GM18499 (cell line): ENCODE data around the gene TFCP2L1.

ENCODE experiments used
- ATAC-seq: cut with Tn5 transposase; IDR thresholded peaks from one replicate; pipeline ENCODE4 v1.9.1; 2021; ENCODE audit warnings: moderate number of reproducible peaks; ENCODE audit not compliant: insufficient read depth, unreplicated experiment

TFCP2L1 gene

GRCh38 chr2:121245120-121245820 is 39.7 kb downstream of the TFCP2L1 start:
- ATAC-seq, result no peak

- ATAC-seq, result no peak
Measured at GRCh38 chr2:121244616-121245015, 40.4 kb downstream of the TFCP2L1 start.

GRCh38 chr2:121243821-121244460 is 41.1 kb downstream of the TFCP2L1 start:
- no peak for ATAC-seq

GRCh38 chr2:121242976-121243375 is 42.0 kb downstream of the TFCP2L1 start:
- no peak for ATAC-seq

GRCh38 chr2:121242175-121242875 is 42.7 kb downstream of the TFCP2L1 start:
- ATAC-seq, result no peak

GRCh38 chr2:121241466-121241865 is 43.5 kb downstream of the TFCP2L1 start:
- no peak for ATAC-seq

- ATAC-seq, result no peak
Measured at GRCh38 chr2:121240436-121240835, 44.6 kb downstream of the TFCP2L1 start.

- ATAC-seq, result no peak
Measured at GRCh38 chr2:121239969-121240368, 45.0 kb downstream of the TFCP2L1 start.

GRCh38 chr2:121239471-121239870 is 45.5 kb downstream of the TFCP2L1 start:
- ATAC-seq, result no peak

GRCh38 chr2:121238828-121239227 is 46.2 kb downstream of the TFCP2L1 start:
- no peak for ATAC-seq

- no peak for ATAC-seq
Measured at GRCh38 chr2:121237980-121238665, 46.9 kb downstream of the TFCP2L1 start.

GRCh38 chr2:121237336-121237979 is 47.5 kb downstream of the TFCP2L1 start:
- no peak for ATAC-seq

DNA sequence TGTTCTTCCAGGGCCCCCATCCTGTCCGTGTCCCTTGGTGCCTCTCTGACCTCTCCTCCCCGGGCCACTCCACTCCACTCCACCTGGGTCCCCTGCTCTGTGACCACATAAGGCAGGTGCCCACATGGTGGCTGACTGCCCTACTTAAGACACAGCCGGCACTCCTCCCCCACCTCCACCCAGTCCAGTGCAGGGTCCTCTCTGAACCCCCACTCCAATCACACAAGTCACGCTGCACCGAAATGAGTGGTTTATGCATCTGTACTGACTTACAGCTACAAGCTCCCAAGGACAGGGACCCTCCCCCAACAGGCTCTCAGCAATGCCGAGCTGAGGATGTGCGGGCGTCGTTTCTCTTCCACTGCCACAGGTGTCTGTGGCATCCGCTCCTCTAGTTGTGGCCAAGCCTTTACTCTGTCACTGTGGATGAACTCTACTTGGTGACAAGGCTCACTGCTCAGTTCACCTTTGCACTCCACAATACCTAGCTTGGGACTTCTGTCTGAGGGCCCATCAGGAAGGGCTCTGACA is 48.3 kb downstream of the TFCP2L1 start:
- ATAC-seq, result no peak

DNA sequence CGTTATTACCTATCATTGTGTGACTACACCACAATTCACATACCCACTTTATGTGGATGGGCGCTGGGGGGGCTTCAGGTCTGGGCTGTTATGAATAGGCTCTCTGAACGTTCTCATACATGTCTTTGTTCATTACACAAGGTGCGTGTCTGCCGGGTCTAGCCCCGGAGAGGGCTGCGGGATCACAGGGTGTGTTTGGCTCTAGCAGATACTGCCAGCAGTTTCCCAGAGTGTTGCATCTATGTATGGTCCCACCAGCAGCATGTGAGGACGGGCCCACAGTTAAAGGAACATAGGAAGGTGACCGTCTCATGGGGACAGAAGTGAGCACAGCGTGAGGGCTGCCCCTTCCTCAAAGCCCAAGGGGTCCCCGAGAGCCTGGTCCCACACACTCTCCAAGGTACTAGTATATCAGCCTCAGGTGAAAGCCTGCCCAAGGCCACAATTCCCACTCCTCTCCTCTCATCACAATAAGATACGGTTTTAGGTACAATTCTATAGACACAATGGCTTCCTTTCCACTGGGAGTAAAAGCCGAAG is 48.8 kb downstream of the TFCP2L1 start:
- ATAC-seq, result no peak

- ATAC-seq, result no peak
Measured at GRCh38 chr2:121235542-121235941, 49.5 kb downstream of the TFCP2L1 start.

- ATAC-seq, result no peak
Measured at GRCh38 chr2:121234791-121235190, 50.2 kb downstream of the TFCP2L1 start.

GRCh38 chr2:121234144-121234543 is 50.9 kb downstream of the TFCP2L1 start:
- no peak for ATAC-seq

GRCh38 chr2:121233486-121234110 is 51.4 kb downstream of the TFCP2L1 start:
- ATAC-seq, result no peak

- ATAC-seq, result no peak
Measured at GRCh38 chr2:121232626-121233265, 52.3 kb downstream of the TFCP2L1 start.
